Measurements from ENCODE around the gene SLC22A17. TPM values are rescaled to one million over a fixed set of nuclear protein-coding genes. Genes with fewer than 3 reads are reported as not detected.

The SLC22A17 gene
- total and polyA plus RNA-seq, 2 of the 4 experiments (the other 2 are of a cell fraction): 6.6 to 36.0 TPM

GRCh38 chr14:23359722-23360447 is 7.2 kb upstream of the SLC22A17 start (continued):
- no peak for TF ChIP-seq RCOR1 (IDR thresholded peaks at IDR 0.05; ENCODE audit: insufficient replicate concordance, low read length)

- Histone ChIP-seq H3K4me3 (ENCODE audit: insufficient read depth, low read depth, low read length) (no peak overlapping the region), H3K4me2 (ENCODE audit: low read depth, low read length) (no peak overlapping the region), H3K36me3 (ENCODE audit: control insufficient read depth, insufficient read depth, low read length) (peaks cover 36% of the 10 kb centered on the region), H2AK9ac (replicated peaks; ENCODE audit: low read depth, low read length, poor library complexity) (no peak overlapping the region), H2BK5ac (ENCODE audit: low read depth, low read length, poor library complexity, severe bottlenecking) (no peak overlapping the region), H3K18ac (ENCODE audit: low read depth, low read length) (no peak overlapping the region), H3K23ac (ENCODE audit: low read depth, low read length) (no peak overlapping the region), H3K27ac (ENCODE audit: insufficient read depth, low read length) (no peak overlapping the region), H2BK15ac (ENCODE audit: low read depth, low read length) (no peak overlapping the region), H2BK20ac (ENCODE audit: low read depth, low read length) (no peak overlapping the region), H4K5ac (ENCODE audit: low read depth, low read length) (no peak overlapping the region), H3K56ac (ENCODE audit: extremely low read depth, insufficient read depth, low read length) (no peak overlapping the region), H3K4ac (ENCODE audit: low read depth, low read length) (no peak overlapping the region), H3K27me3 (ENCODE audit: control insufficient read depth, insufficient read depth, low read length) (no peaks in the 10 kb centered on the region), H3K79me1 (ENCODE audit: low read depth in 1 of 2, low read length in 2 of 2) (peaks cover 9 to 30% of the 10 kb centered on the region in 2 experiments; a peak in 3 of 4 replicates), H4K8ac (ENCODE audit: low read depth in 2 of 2, low read length in 2 of 2) (no peak overlapping the region), H2AK5ac (ENCODE audit: low read depth, low read length) (no peak overlapping the region), H3K14ac (replicated peaks; ENCODE audit: low read depth, low read length) (no peak overlapping the region), H3K9ac (ENCODE audit: low read depth, low read length) (no peak overlapping the region), H3K9me3 (ENCODE audit: control insufficient read depth, insufficient read depth, low read length) (no peaks in the 10 kb centered on the region), H3K9me1 (ENCODE audit: insufficient read depth, low read length) (peaks cover 11% of the 10 kb centered on the region; the same call in 1 of the 2 replicates), H4K20me1 (ENCODE audit: insufficient read depth, low read length) (peaks cover 12% of the 10 kb centered on the region; the same call in 1 of the 2 replicates), H2AFZ (replicated peaks; ENCODE audit: low read length, poor library complexity) (no peak overlapping the region), H2BK120ac (ENCODE audit: low read depth, low read length) (no peak overlapping the region), H3K4me1 (ENCODE audit: control insufficient read depth, insufficient read depth, low read length) (peaks cover 4% of the 10 kb centered on the region), H4K91ac (ENCODE audit: insufficient read depth, low read depth, low read length) (no peak overlapping the region)
- dilution Hi-C loops (cut with HindIII; ENCODE audit: low sequenced_read_pairs, unreplicated experiment): no loop called here
- DNase-seq (no peak), ATAC-seq (ENCODE audit: low read depth) (no peak)
- BruUV-seq (replicated peaks): no TSS peak
- 100% methylated on average over 1 of the region's 11 CpGs; no CpG with 5 or more reads in 1 of the 2 experiments for WGBS, 2 experiments (ENCODE audit: extremely low coverage in 2 of 2, insufficient read length in 1 of 2)
- ChIA-PET CTCF (no interaction called here), POLR2A (ENCODE audit: unreplicated experiment) (no interaction called here)
- intact Hi-C loops (cut with micrococcal nuclease): no loop called here
- in situ Hi-C loops (cut with MboI; ENCODE audit: low sequenced_read_pairs): no loop called here
- TF ChIP-seq CTCF (conservative IDR thresholded peaks at IDR 0.05; ENCODE audit: low read depth, low read length) (no peak), POLR2A (IDR thresholded peaks at IDR 0.05; ENCODE audit: low read depth, low read length) (no peak), CEBPB (IDR thresholded peaks at IDR 0.05; ENCODE audit: low read depth, low read length) (no peak), BHLHE40 (IDR thresholded peaks at IDR 0.05; ENCODE audit: low read depth, low read length) (no peak), MAFK (IDR thresholded peaks at IDR 0.05; ENCODE audit: low read depth, low read length) (no peak), MAZ (IDR thresholded peaks at IDR 0.05; ENCODE audit: borderline replicate concordance, low read depth, low read length) (no peak), USF2 (IDR thresholded peaks at IDR 0.05; ENCODE audit: low read depth, low read length) (no peak), RCOR1 (IDR thresholded peaks at IDR 0.05; ENCODE audit: insufficient replicate concordance, low read length) (no peak), FOS (IDR thresholded peaks at IDR 0.05; ENCODE audit: low read depth, low read length) (no peak), RAD21 (IDR thresholded peaks at IDR 0.05; ENCODE audit: low read length) (no peak), ELK1 (IDR thresholded peaks at IDR 0.05; ENCODE audit: borderline replicate concordance, low read depth, low read length) (no peak), CHD1 (IDR thresholded peaks at IDR 0.05; ENCODE audit: low read depth, low read length) (no peak), RFX5 (IDR thresholded peaks at IDR 0.05; ENCODE audit: low read depth, low read length) (no peak)
Measured at GRCh38 chr14:23359167-23359626, 6.5 kb upstream of the SLC22A17 start.
